GM21529 (cell line): Measurements from ENCODE around the gene FOXC1.
A peak's percentile ranks its signal among the peaks of the same experiment; 100 is the strongest.

ENCODE experiments used
- ATAC-seq: cut with Tn5 transposase; IDR thresholded peaks from one replicate; pipeline ENCODE4 v1.9.1; 2021; ENCODE audit not compliant: unreplicated experiment

FOXC1 gene

GRCh38 chr6:1622851-1623768 lies 13.4 kb downstream of the FOXC1 start:
- ATAC-seq = no peak

- no peak for ATAC-seq
These were observed 14.0 kb downstream of the FOXC1 start for GRCh38 chr6:1623769-1624057.

GRCh38 chr6:1624058-1624850 lies 14.5 kb downstream of the FOXC1 start:
- ATAC-seq = peak; percentile 71

- ATAC-seq = peak; percentile 24
These were observed 15.4 kb downstream of the FOXC1 start for GRCh38 chr6:1624851-1625781.

- no peak for ATAC-seq
These were observed 16.2 kb downstream of the FOXC1 start for GRCh38 chr6:1625794-1626435.

GRCh38 chr6:1626481-1626880 lies 16.8 kb downstream of the FOXC1 start:
- ATAC-seq = no peak

- no peak for ATAC-seq
These were observed 18.3 kb downstream of the FOXC1 start for GRCh38 chr6:1627827-1628560.

- no peak for ATAC-seq
These were observed 19.6 kb downstream of the FOXC1 start for GRCh38 chr6:1629316-1629715.

GRCh38 chr6:1630212-1630770 lies 20.6 kb downstream of the FOXC1 start:
- no peak for ATAC-seq

GRCh38 chr6:1630771-1631217 lies 21.1 kb downstream of the FOXC1 start:
- no peak for ATAC-seq

GRCh38 chr6:1631251-1631650 lies 21.5 kb downstream of the FOXC1 start:
- no peak for ATAC-seq

GRCh38 chr6:1633366-1634021 lies 23.8 kb downstream of the FOXC1 start:
- no peak for ATAC-seq

GRCh38 chr6:1634081-1634480 lies 24.4 kb downstream of the FOXC1 start:
- no peak for ATAC-seq

GRCh38 chr6:1635305-1636010 lies 25.7 kb downstream of the FOXC1 start:
- no peak for ATAC-seq

GRCh38 chr6:1636272-1636825 lies 26.6 kb downstream of the FOXC1 start:
- no peak for ATAC-seq

- no peak for ATAC-seq
These were observed 27.5 kb downstream of the FOXC1 start for GRCh38 chr6:1636971-1637871.

GRCh38 chr6:1639430-1639829 lies 29.7 kb downstream of the FOXC1 start:
- no peak for ATAC-seq
